LHCN-M2 (cell line): ENCODE data around the gene TAS1R3. TPM values are rescaled to one million over a fixed set of nuclear protein-coding genes. Genes with fewer than 3 reads are reported as not detected.

ENCODE experiments used
- DNase-seq: peaks from one replicate; pipeline ENCODE4 v3.0.0-alpha.2; 2012; ENCODE audit warnings: low read depth
- total RNA-seq: library from RNA; depleted of rRNA; stranded (reverse); fragments of >200 nt; gene quantifications from 2 replicates; pipeline ENCODE4 v1.2.3, GENCODE V29; 2014

The TAS1R3 gene
- total RNA-seq, 1 experiment from 2014 or later = 0.06 TPM

DNA sequence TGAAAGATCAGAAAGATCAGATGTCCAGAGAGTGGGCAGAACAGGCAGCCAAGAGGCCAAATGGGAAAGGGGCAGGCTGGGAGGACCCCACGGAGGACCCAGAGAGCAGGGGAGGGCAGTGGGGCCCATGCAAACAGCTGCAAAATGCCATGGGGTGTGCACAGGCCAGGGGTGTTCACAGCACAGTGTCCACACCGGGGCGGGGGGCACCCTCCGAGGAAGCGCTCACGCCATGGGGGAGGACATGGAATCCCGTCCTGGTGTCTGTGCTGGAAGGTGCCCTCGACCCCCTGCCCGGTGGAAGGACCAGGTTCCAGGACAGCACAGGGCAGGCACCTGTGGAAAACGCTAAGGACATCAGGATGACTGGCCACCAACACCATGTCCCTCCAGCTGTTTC is 8.1 kb upstream of the TAS1R3 start:
- DNase-seq = no peak

DNA sequence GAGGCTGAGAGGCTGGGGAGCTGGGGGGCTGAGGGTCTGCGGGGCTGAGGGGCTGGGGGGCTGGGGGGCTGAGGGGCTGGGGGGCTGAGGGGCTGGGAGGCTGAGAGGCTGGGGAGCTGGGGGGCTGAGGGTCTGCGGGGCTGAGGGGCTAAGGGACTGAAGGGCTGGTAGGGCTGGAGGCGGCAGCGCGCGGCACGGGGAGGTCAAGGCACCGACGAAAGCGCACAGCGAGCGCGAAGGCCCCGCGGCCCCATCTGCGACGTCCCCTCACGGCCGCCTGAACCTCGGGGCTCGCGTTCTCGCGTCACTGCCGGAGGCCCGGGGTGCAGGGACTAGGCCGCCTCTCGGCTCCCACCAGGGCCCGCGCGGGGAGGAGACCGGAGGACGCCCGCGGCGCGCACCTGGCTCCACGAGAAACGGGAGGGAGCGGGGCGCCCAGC is 7.0 kb upstream of the TAS1R3 start:
- DNase-seq = no peak

- peak; percentile 85 for DNase-seq
Measured at GRCh38 chr1:1324524-1325287, 6.4 kb upstream of the TAS1R3 start, which contains the start of the genes CPTP and INTS11. Gene CPTP (plus strand): TSS chr1:1324802. CDS start chr1:1326911, 2,109 bp downstream. Gene INTS11 (minus strand): TSS chr1:1324660. CDS start chr1:1324608, 52 bp downstream.

- DNase-seq = no peak
Measured at GRCh38 chr1:1325288-1326074, 5.6 kb upstream of the TAS1R3 start.

- no peak for DNase-seq
Measured at GRCh38 chr1:1326075-1326605, 4.9 kb upstream of the TAS1R3 start.

DNA sequence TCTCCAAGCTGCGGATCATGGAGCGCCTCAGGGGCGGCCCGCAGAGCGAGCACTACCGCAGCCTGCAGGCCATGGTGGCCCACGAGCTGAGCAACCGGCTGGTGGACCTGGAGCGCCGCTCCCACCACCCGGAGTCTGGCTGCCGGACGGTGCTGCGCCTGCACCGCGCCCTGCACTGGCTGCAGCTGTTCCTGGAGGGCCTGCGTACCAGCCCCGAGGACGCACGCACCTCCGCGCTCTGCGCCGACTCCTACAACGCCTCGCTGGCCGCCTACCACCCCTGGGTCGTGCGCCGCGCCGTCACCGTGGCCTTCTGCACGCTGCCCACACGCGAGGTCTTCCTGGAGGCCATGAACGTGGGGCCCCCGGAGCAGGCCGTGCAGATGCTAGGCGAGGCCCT is 3.8 kb upstream of the TAS1R3 start:
- no peak for DNase-seq

DNA sequence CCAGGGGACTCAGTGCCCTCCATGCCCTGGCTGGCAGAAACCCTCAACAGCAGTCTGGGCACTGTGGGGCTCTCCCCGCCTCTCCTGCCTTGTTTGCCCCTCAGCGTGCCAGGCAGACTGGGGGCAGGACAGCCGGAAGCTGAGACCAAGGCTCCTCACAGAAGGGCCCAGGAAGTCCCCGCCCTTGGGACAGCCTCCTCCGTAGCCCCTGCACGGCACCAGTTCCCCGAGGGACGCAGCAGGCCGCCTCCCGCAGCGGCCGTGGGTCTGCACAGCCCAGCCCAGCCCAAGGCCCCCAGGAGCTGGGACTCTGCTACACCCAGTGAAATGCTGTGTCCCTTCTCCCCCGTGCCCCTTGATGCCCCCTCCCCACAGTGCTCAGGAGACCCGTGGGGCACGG is 2.8 kb upstream of the TAS1R3 start:
- DNase-seq = no peak

GRCh38 chr1:1329304-1330210 is 1.5 kb upstream of the TAS1R3 start:
- DNase-seq = no peak

GRCh38 chr1:1330366-1331067 is 563 bp upstream of the TAS1R3 start:
- DNase-seq = no peak

DNA sequence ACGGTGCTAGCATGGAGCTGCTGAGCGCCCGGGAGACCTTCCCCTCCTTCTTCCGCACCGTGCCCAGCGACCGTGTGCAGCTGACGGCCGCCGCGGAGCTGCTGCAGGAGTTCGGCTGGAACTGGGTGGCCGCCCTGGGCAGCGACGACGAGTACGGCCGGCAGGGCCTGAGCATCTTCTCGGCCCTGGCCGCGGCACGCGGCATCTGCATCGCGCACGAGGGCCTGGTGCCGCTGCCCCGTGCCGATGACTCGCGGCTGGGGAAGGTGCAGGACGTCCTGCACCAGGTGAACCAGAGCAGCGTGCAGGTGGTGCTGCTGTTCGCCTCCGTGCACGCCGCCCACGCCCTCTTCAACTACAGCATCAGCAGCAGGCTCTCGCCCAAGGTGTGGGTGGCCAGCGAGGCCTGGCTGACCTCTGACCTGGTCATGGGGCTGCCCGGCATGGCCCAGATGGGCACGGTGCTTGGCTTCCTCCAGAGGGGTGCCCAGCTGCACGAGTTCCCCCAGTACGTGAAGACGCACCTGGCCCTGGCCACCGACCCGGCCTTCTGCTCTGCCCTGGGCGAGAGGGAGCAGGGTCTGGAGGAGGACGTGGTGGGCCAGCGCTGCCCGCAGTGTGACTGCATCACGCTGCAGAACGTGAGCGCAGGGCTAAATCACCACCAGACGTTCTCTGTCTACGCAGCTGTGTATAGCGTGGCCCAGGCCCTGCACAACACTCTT is 1.1 kb downstream of the TAS1R3 start:
- no peak for DNase-seq

- no peak for DNase-seq
Measured at GRCh38 chr1:1332774-1333480, 1.8 kb downstream of the TAS1R3 start.

DNA sequence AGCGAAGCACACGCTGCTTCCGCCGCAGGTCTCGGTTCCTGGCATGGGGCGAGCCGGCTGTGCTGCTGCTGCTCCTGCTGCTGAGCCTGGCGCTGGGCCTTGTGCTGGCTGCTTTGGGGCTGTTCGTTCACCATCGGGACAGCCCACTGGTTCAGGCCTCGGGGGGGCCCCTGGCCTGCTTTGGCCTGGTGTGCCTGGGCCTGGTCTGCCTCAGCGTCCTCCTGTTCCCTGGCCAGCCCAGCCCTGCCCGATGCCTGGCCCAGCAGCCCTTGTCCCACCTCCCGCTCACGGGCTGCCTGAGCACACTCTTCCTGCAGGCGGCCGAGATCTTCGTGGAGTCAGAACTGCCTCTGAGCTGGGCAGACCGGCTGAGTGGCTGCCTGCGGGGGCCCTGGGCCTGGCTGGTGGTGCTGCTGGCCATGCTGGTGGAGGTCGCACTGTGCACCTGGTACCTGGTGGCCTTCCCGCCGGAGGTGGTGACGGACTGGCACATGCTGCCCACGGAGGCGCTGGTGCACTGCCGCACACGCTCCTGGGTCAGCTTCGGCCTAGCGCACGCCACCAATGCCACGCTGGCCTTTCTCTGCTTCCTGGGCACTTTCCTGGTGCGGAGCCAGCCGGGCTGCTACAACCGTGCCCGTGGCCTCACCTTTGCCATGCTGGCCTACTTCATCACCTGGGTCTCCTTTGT is 2.6 kb downstream of the TAS1R3 start:
- no peak for DNase-seq

- DNase-seq = no peak
Measured at GRCh38 chr1:1334835-1335234, 3.8 kb downstream of the TAS1R3 start.

DNA sequence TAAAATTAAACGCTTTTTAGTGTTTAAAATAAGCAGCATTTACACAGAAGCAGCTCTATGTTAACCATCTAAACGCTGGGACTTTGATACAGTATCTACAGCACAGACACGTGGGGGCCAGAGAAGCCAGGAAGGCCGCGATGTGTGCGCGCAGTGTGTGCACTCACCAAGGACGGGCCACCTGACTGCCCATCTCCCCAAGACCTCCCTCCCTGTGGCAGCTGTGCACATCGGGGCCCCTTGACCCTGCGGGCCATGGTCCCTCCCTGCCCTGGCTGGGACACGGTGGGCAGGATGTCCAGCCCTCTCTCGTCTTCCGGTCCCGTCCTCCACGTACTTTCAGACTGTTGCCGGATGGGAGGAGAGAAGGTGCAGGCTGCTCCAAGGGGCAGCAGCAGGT is 4.2 kb downstream of the TAS1R3 start:
- DNase-seq = no peak

DNA sequence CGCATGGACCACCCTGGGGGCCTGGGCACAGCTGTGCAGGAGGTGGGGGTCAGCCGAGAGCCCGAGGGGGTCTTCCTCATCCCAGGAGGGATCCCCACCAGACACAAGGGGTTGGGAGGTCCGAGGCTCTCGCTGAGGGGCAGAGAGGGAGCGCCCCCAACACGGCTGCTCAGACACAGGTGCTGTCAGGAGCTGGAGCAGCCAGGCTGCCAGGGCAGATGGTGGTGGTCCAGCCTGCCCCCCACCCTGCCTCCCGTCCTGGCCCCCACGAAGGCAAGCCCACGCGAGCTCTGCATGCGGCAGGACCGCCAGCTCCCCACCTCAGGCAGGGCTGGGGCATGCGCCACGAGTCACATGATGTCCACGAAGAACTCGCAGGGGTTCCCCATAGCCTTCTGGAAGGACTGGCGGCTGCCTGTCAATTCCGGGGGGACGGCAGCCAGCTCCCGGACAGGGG is 4.7 kb downstream of the TAS1R3 start:
- DNase-seq = no peak

- DNase-seq = no peak
Measured at GRCh38 chr1:1336446-1336845, 5.4 kb downstream of the TAS1R3 start.

GRCh38 chr1:1336931-1337792 is 6.1 kb downstream of the TAS1R3 start:
- no peak for DNase-seq

- no peak for DNase-seq
Measured at GRCh38 chr1:1337793-1338147, 6.7 kb downstream of the TAS1R3 start.
